HepG2 (cell line): ENCODE data around the gene CCNL1. TPM values are rescaled to one million over a fixed set of nuclear protein-coding genes. Genes with fewer than 3 reads are reported as not detected.

Source experiments
- DPF2 ChIP-seq: sonication (generic); formaldehyde crosslinking; IDR thresholded peaks from 2 replicates; pipeline ENCODE4 v1.4.0; 2020; ENCODE audit warnings: mild to moderate bottlenecking, low read depth, missing genetic modification reagents, borderline replicate concordance
- HOMEZ ChIP-seq: IDR thresholded peaks from 2 replicates; pipeline ENCODE4 v1.6.1; 2016; ENCODE audit warnings: low read depth
- KAT7 ChIP-seq: IDR thresholded peaks from 2 replicates; pipeline ENCODE4 v1.6.1; 2018; ENCODE audit warnings: borderline replicate concordance, missing compliant biosample characterization
- KDM3A ChIP-seq: IDR thresholded peaks from 2 replicates; pipeline ENCODE4 v1.6.1; 2018; ENCODE audit warnings: low read depth, missing compliant biosample characterization
- NRL ChIP-seq: sonication (generic); formaldehyde crosslinking; IDR thresholded peaks from 2 replicates; pipeline ENCODE4 v1.5.0; 2020; ENCODE audit warnings: missing genetic modification reagents, mild to moderate bottlenecking, moderate library complexity, borderline replicate concordance
- PPARG ChIP-seq: conservative IDR thresholded peaks from 2 replicates; pipeline ENCODE4 v1.6.1; 2016; ENCODE audit warnings: missing biosample characterization, missing genetic modification reagents
- RFXAP ChIP-seq: sonication (generic); formaldehyde crosslinking; IDR thresholded peaks from 2 replicates; pipeline ENCODE4 v1.4.0; 2020; ENCODE audit warnings: missing genetic modification reagents, borderline replicate concordance
- RNF2 ChIP-seq: fragments of 450-650 bp; conservative IDR thresholded peaks from 2 replicates; pipeline ENCODE4 v1.6.1; 2016; ENCODE audit warnings: low read depth
- ZBTB37 ChIP-seq: sonication (generic); formaldehyde crosslinking; IDR thresholded peaks from 2 replicates; pipeline ENCODE4 v1.4.0; 2020; ENCODE audit warnings: mild to moderate bottlenecking, missing genetic modification reagents
- ZBTB43 ChIP-seq: sonication (generic); formaldehyde crosslinking; conservative IDR thresholded peaks from 2 replicates; pipeline ENCODE4 v1.4.0; 2020; ENCODE audit warnings: missing genetic modification reagents
- ZFP62 ChIP-seq: sonication (generic); formaldehyde crosslinking; IDR thresholded peaks from 2 replicates; pipeline ENCODE4 v1.4.0; 2020; ENCODE audit warnings: missing genetic modification reagents
- ZHX1 ChIP-seq: sonication (generic); formaldehyde crosslinking; IDR thresholded peaks from 2 replicates; pipeline ENCODE4 v1.8.1; 2022; ENCODE audit warnings: low read depth, mild to moderate bottlenecking, missing genetic modification reagents
- ZNF646 ChIP-seq: sonication (generic); formaldehyde crosslinking; IDR thresholded peaks from 2 replicates; pipeline ENCODE4 v1.9.0; 2021; ENCODE audit warnings: mild to moderate bottlenecking, missing genetic modification reagents
- ZNF75D ChIP-seq: sonication (generic); formaldehyde crosslinking; IDR thresholded peaks from 2 replicates; pipeline ENCODE4 v1.8.1; 2023; ENCODE audit warnings: missing genetic modification reagents, mild to moderate bottlenecking, borderline replicate concordance
- ZSCAN25 ChIP-seq: sonication (generic); formaldehyde crosslinking; IDR thresholded peaks from 2 replicates; pipeline ENCODE4 v1.8.0; 2022; ENCODE audit warnings: mild to moderate bottlenecking, missing genetic modification reagents
- polyA plus RNA-seq, 8 experiments: library from polyadenylated mRNA; depleted of rRNA in 3 of 8; stranded (reverse) in 7 of 8; unstranded in 1 of 8; fragments of >200 nt; fragmentation: Illumina TruSeq in 4 of 8; extraction: Trizol in 4 of 8; gene quantifications; 2 replicates each; pipeline versions ENCODE4 v1.2.1 to v1.2.3, GENCODE V29; 2011 to 2016; ENCODE audit warnings: low read depth in 4 of 8, missing spikeins in 1 of 8, mixed read lengths in 1 of 8; ENCODE audit not compliant: insufficient read depth in 1 of 8
- total RNA-seq, 5 experiments: library from RNA; depleted of rRNA; stranded (reverse); fragments of >200 nt; fragmentation: Illumina TruSeq; extraction: Trizol; gene quantifications; 2 replicates each; pipeline ENCODE4 v1.2.3, GENCODE V29; 2016; ENCODE audit warnings: low read depth in 1 of 5

CCNL1 gene
- total and polyA plus RNA-seq, 2 of the 13 experiments (the other 11 are each of a cell fraction or from before 2014, with no cell fraction given) = 151 to 303 TPM

DNA sequence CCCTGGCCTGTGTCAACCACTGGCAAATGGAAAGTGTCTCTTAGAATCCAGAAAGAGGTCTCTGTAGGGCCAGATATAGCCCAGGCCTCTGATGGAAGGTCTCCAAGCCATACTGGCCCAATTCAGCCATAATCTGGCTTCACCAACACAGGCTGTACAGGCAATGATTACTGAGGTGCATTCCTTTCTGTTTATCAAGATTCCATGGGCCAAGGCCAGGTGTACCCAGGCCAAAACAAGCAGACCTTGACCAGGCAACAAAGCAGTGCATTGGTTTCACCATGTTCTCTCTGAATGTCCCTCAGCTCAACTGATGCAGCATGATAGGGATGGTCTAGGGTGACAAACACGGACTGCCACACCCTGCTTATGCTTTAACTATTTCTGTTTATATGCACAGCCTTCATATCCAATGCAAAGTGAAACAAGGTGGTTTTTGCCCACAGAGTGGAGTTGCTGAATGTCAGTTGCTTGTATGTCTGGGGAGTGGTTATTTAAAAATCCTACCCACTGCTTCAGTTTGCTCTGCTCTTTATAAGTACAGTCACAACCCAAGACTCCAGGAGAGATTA is 25.2 kb downstream of the CCNL1 start (continued):
- TF ChIP-seq ZNF646 (CRISPR knock-in tag) (peak; percentile 27; the same call in 1 of the 2 replicates), ZFP62 (CRISPR knock-in tag) (no peak), HOMEZ (0 out of 2 replicates have a peak, but pooled peaks have one; percentile 26), DPF2 (peak; percentile 90), ZBTB37 (CRISPR knock-in tag) (peak; percentile 97), ZHX1 (peak; percentile 75; the same call in 1 of the 2 replicates), NRL (CRISPR knock-in tag) (no peak), KAT7 (CRISPR knock-in tag) (no peak), PPARG (CRISPR knock-in tag) (peak; percentile 61; the same call in 1 of the 2 replicates), RNF2 (no peak), ZNF75D (CRISPR knock-in tag) (no peak), RFXAP (CRISPR knock-in tag) (no peak), KDM3A (CRISPR knock-in tag) (peak; percentile 71; the same call in 1 of the 2 replicates), ZBTB43 (CRISPR knock-in tag) (peak; percentile 59; the same call in 1 of the 2 replicates), ZSCAN25 (CRISPR knock-in tag) (peak; percentile 65; the same call in 1 of the 2 replicates)
